NCI-H69 (cell line): ENCODE data around the gene TPO.

Experiments used
- DNase-seq: peaks from one replicate; lab custom pipeline; 2025; lab: John Stamatoyannopoulos, UW

TPO gene

DNA sequence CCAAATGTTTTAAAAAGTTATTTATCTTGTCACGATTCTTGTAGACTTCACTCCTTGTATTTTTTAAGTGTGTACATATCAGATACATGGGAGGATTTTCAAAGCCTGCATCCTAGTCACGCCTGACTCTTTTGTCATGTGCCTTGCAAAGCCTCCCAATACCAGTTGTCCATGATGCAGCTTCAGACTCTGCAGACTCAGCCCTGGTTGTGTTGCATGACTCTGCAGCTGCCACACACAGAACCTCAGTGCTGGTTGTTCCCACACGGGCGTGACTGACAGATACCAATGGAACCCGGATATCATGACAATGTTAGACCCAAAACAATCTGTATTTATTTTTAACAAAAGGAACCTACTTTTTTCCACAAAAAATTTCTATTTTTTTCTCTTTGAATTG is 38.2 kb downstream of the TPO start:
- no peak for DNase-seq

DNA sequence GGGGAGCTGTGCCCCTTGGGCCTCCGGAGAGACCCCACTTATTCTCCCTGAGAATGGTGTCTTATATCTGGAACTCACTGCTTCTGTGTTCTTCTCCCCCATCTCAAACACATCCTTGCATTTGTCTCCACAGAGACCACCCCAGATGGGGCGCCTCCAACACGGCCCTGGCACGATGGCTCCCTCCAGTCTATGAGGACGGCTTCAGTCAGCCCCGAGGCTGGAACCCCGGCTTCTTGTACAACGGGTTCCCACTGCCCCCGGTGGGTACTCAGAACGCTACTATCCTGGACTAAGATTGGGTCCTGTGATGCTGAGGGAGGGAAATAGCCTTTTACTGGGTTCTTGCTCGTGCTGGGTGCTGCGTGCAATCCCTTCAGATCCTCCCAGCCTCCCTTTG is 40.3 kb downstream of the TPO start:
- DNase-seq = no peak

DNA sequence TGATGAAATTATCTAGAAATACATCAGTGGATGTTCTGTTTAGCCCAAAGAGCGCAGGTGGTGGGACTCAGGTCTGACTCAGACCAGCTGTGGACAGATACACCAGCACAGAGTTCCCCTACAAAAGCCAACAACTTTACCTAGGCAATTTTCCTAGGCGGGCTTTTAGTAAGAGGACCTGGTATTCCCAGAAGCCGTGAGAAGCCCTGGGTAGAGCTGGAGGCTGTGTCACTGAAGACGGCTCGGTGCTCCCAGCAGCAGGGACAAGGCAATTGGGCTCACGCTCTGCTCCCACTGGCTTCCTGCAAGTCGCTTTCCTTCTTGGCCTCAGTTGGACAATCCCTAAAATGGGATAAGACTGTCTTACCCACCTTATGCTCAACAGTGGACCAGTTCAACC is 41.1 kb downstream of the TPO start:
- DNase-seq = no peak

DNA sequence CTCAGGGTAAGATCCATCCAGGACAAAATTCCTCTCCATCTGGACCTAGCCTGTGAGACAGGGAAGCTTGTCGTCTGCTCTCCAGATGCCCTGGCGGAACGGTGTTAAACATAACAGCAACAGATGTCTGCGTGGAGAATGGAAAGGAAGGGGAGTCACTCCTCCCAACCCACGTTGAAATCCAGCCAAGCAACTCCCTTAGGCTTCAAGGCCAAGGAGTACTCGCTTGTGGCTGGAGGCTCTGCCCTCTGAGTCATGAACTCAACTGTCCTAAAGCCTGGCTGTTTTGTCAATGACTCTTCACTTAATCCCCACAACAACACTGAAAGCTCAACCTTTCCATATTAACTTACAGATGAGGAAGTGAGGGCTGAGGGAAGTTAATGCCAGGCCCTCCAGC is 42.2 kb downstream of the TPO start:
- DNase-seq = no peak

DNA sequence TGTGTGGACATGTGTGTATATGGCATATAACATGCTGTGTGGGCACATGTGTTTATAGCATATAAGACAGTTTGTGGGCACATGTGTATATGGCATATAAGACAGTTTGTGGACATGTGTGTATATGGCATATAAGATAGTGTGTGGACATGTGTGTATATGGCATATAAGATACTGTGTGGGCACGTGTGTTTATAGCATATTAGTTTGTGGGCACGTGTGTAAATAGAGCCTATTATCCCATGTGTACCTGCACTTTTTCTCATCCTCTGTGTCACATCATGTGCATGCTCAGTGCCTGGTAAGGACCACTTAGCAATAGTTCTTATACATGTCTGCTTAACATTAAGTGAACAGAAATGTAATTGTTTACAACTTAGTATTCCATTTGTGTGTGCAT is 45.2 kb downstream of the TPO start:
- DNase-seq = no peak

DNA sequence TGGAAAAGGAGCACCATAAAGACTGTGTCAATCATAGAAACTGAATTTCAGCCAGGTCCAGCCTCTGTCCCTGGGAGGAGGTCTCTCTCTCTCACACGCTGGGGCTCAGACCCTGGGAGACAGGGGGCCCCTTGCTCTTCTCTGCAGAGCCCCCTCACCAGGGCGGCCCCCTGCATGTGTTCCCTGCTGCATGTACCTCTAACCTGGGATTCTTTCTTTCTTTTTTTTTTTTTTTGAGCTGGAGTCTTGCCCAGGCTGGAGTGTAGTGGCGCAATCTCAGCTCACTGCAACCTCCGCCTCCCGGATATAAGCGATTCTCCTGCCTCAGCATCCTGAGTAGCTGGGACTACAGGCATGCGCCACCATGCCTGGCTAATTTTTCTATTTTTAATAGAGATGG is 46.5 kb downstream of the TPO start:
- no peak for DNase-seq

DNA sequence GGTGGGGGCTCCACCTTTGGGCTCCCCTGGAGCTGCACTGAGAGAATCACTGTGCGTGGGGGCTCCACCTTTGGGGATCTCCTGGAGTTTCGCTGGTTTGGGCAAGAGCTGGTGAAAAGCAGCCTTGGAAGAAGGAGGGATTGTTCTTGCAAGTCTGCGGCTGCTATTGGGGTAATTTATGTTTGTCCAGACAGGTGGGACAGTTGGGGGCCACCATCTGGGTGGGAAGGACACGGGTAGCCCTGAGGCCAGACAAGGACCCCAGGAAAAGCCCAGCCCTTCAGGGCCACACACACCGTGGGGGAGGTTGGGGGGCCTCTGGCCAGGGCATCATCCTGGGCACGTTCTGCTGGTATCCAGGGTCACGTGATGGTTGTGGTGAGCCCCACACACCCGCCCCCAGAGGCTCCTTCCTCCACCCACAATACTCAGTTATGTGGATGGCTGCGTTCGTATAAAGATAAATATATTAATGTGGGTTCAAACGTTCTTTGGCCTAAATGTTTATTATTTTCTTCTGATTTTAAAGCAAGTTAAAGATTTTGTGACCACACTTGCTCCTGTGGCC is 47.7 kb downstream of the TPO start:
- no peak for DNase-seq

DNA sequence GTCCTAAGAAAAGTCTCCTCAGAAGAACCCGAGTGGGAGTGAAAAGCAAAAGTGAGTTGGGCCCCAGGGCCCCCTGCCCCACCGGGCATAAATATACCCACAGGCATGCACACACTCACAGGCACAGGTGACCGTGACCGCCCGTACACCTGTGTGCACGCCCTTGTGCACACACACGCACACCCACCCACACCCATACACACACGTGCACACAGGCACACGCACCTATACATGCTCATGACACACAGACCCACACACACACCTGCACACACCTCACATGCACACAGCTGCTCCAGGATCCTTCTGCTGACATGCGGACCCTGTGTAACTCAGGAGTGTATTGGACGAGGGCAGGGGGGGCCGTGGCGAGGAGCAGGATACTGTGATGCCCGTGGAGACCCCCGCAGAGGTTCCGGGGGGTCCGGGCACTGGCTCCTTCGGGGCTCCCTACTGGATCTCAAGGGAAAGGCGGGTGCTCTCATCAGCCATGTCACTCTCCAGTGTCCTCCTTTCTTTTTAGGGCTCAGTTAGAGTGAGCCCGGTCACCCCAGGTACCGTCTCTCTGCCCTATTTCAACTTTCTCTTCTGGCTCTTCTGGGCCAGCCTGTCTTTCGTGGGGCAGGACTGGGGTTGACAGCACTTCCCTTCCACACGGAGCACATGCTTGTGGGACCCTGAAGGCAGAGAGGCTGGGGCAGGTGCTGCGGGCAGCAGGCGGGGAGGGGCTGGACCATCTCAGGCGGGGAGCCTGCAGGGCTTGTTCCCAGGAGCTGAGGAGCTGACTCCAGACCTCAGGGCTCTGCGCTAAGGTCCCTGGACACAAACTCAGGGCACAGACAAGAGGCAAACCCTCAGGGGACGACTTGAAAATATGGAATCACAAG is 48.5 kb downstream of the TPO start:
- no peak for DNase-seq

DNA sequence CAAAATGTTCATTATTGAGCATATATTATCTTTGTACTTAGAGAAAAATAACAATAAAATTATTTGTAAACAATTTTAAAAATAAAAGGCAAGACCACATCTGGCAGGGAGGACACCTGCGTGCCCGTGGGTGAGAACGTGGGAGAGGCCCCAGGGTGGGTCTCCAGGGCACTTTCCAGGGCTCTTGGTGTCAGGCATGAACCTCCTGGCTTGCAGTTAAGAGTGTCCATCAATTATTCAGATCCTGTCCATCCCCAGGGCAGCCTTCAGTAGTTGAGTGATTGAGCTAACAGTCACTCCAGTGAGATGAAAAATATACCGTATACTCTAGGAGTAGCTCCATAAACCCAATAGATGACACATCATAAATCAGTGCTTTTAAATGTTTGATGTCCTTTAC is 49.7 kb downstream of the TPO start:
- DNase-seq = no peak

DNA sequence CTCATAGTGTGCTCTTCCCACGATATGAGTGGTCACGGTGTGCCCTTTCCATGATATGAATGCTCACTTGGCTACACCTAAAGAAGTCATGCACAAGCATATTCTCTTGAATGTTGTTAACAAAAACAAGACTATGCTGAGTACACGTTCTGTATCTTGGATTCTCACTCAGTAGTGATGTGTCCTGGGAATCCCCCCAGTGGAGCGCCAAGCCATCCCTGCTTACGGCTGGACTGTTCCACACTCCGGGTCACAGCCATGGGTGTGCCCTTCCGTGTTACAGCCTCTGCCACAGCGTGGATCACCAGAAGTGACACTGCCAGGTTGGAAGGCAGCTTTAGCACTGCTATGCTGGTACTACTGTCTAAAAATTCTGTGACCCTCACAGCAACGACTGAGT is 59.1 kb downstream of the TPO start:
- DNase-seq = no peak

DNA sequence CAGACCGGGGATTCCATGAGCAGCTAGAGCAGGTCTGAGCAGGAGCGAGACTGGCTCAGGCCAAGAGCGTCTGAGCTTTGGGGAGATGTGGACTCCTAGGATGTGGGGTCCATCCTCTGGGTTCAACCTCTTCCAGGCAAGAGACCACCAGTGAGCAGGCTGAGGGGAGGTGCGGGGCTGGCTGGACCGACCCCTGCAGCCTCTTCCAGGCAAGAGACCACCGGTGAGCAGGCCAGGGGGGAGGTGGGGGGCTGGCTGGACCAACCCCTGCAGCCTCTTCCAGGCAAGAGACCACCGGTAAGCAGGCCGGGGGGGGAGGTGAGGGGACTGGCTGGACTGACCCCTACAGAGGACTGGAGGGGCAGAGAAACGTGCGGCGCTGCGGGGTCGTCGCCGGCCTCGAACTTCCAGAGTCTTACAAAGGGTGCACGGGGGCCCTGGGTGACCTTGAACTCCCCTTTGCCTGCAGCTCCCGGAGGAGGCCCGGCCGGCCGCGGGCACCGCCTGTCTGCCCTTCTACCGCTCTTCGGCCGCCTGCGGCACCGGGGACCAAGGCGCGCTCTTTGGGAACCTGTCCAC is 63.4 kb downstream of the TPO start:
- no peak for DNase-seq

DNA sequence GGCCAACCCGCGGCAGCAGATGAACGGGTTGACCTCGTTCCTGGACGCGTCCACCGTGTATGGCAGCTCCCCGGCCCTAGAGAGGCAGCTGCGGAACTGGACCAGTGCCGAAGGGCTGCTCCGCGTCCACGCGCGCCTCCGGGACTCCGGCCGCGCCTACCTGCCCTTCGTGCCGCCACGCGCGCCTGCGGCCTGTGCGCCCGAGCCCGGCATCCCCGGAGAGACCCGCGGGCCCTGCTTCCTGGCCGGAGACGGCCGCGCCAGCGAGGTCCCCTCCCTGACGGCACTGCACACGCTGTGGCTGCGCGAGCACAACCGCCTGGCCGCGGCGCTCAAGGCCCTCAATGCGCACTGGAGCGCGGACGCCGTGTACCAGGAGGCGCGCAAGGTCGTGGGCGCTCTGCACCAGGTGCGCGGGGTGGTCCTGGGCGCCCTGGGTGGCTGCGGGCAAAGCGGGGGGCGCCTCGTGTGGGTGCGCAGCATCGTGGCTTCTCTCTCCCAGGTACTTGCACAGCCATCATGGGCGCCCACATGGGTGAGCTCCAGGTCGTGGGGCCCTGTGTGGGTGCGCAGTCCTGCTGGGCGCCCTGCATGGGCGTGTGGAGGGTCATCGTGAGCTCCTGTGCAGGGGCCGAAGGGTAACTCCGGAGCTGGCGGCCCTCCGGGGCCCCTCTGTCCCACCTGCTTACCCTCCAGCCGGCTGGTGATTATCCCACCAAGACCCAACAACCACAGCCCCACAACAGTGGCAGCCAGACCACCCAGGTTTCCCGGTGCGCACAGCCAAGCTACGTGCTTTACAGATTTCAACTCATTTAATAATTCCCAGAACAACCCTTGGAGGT is 64.2 kb downstream of the TPO start:
- no peak for DNase-seq

DNA sequence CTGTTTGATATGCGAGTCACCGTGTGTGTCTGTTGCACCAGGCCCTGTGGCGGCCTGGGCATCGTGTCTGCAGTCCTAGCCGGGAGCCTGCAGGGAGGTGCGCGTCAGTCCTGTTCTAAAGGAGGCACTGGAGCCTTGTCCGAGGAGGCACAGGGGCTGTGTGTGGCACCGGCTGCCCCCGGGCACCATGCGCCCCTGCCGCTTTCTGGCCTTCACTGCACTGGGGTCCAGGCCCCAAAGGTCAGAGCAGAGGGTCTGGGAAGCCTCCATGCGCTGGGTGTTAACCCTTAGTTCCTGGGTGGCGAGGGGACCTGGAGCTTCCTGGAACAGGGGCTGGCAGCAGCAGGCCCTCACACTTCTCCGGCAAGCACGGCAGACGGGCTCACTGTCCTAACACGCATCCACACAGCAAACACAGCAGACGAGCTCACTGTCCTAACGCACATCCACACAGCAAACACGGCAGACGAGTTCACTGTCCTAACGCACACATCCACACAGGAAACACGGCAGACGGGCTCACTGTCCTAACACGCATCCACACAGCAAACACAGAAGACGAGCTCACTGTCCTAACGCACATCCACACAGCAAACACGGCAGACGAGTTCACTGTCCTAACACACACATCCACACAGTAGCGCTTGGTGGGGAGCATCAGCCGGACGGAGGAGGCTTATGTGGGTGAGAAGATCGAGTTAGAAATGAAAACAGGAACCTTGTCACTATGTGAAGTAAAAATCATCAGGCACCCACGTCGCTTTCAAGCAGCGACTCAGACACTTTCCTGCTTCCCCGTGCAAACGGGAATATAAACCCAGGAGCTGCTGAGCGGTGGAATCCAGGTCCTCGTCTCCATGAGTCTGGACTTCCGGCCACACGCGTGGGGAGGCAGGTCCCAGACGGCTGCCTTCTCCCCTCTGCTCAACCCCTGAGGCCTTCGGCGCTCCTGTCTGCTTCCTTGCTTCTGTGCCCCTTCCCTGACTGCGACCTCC is 65.3 kb downstream of the TPO start:
- DNase-seq = no peak

DNA sequence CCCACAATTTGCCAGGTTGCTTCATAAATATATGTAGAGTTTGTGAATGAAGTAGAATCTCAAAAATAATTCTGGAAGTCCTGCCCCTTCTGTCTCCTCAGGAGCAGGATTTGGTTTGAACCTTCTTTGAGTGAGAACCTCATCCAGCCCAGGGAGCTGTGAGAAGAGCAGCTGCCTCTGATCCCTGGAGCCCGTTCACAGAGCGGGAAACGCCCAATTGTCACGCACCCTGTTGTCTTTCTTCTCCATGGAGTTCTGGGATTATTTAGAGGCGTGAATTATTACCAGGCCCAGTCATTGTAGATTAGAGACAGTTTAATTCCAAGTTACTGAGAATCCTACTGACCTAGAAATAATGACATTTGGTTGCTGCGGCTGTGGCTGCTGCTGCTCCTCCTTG is 66.1 kb downstream of the TPO start:
- DNase-seq = no peak

DNA sequence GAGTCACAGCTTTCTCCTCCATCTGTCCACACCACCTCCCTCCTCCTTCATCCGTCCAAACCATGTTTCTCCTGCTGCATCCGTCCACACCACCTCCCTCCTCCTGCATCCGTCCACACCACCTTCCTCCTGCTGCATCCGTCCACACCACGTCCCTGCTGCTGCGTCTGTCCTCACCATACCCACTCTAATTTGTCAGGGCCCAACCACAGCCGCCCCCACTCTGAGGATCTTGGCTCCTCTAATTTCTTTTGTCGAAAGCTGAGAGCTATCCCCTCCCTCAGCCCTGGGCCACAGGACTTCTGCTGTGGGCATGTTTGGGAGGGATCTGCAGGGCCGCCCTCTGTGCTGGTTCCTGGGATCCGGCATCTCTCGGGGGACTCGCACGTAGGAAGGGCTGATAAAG is 67.4 kb downstream of the TPO start:
- DNase-seq = peak; percentile 2

DNA sequence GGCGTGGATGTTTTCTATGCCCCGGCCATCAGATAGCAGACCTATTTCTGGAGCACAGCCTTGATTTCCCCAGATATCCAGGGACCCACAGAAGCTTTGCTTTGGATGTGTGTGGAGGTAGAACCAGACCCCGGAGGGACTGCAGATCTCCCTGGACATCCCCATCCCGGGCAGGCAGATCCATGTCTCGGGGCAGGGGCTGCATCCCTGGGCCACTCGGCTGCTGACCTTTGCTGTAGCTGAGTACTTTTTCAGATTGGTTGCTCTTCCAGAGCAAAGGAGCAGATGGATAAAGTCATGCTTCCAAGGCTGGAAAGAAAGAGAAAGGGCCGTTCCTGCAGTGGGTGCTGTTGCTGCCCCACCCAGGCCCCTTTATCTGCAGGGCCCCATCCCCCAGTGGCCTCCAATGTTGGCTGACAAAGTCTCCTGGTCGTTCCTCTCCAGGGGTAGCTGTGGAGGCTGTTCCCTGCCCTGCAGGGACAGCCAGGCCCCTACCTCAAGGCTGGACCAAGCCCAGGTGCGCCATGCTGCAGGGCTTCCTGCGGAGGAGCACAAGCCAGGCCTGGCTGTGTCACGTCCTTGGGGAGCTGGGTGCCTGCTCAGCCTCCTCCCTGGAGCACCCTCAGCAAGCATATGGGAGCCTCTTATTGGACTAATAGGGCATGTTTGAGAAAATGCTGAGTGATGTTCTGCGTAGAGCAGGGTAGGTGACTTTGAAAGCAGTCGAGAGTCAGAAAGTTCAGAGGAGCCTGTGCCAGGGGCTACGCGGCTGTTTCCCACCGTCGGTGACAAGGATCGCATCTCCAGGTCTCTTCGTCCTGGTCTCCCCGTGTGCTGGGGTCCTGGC is 68.4 kb downstream of the TPO start:
- DNase-seq = no peak

DNA sequence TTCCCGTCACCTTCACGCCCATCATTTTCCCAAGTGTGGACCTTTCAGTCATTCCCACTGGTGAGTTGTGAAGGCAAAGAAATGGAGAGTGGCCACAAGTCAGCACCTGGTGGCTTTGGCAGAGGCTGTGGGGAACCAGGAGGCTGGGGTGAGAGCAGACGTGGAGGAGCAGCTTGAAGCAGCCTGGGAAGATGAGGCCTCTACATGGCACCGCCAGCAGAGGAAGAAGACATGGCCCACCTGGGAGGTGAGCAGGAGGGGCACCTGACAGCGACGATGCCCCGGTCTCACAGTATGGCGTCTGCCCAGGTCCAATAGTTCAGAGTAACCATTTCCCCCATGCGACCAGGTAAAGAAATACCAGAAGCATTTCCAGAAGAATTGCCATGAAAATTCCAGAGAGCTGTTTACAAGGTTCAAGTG is 69.0 kb downstream of the TPO start:
- no peak for DNase-seq

DNA sequence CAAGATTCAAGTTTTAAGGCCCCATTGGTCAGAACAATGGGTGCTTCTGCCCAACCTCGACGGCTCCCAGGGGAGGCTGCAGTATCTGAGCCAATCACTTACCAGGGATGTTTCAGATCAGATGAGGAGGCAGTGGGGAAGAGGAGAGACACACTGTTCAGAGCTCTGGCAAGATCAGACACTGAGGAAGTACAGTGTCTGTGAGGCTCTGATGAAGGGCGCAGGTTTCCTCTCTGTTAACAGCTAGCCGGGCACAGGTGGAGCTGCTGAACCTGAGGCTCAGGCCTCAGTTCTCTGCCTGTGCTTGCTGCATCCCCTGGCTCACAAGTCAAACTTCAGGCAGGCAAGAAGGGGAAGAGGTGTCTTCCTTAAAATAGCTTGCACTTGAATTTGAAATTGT is 69.7 kb downstream of the TPO start:
- DNase-seq = no peak

DNA sequence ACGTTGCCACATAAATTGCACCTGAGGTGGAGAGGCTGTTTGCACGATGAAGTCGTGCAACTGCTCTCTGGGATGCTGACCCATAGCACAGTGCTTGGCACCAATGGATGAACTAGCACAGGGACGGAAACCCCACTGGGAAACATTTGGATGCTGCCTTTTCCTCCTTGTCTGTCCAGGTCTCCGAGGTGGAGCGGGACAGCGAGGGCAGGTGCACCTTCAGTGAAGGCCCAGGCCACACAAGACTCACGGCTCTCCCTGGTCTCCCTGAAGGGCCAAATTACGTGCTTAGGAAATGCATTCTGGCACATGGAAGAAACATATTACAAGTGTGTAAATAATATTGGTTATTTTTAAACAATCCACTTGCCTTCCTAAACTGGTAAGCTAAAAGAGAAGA is 70.3 kb downstream of the TPO start:
- DNase-seq = no peak

DNA sequence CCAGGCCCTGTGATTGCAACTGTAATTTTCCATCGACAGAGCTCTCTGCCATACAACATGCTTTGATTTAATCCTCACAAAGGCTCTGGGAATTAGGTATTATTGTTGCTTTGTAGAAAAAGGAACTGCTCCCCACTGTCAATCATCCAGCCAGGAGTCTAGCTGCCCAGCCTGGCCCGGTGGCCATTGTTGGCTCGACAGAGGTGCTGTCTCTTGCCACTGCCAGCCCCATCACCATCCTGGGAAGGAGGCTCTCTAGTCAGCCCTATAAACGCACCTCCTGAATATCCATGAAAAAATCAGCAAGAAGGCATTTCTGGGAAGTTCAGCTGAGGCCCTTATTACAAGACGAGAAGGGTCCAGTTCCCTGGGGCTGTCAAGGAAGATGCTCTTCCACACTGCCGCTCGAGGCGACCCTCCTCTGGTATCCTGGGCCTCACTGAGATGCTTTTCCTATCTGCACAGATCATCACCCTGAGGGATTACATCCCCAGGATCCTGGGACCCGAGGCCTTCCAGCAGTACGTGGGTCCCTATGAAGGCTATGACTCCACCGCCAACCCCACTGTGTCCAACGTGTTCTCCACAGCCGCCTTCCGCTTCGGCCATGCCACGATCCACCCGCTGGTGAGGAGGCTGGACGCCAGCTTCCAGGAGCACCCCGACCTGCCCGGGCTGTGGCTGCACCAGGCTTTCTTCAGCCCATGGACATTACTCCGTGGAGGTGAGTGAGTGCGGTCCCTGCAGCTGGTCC is 71.0 kb downstream of the TPO start:
- DNase-seq = no peak
